GDM1 (cell line): Measurements from ENCODE around the gene ARCN1.

Experiments used
- DNase-seq: peaks from one replicate; lab custom pipeline; 2025; lab: John Stamatoyannopoulos, UW

ARCN1 gene

DNA sequence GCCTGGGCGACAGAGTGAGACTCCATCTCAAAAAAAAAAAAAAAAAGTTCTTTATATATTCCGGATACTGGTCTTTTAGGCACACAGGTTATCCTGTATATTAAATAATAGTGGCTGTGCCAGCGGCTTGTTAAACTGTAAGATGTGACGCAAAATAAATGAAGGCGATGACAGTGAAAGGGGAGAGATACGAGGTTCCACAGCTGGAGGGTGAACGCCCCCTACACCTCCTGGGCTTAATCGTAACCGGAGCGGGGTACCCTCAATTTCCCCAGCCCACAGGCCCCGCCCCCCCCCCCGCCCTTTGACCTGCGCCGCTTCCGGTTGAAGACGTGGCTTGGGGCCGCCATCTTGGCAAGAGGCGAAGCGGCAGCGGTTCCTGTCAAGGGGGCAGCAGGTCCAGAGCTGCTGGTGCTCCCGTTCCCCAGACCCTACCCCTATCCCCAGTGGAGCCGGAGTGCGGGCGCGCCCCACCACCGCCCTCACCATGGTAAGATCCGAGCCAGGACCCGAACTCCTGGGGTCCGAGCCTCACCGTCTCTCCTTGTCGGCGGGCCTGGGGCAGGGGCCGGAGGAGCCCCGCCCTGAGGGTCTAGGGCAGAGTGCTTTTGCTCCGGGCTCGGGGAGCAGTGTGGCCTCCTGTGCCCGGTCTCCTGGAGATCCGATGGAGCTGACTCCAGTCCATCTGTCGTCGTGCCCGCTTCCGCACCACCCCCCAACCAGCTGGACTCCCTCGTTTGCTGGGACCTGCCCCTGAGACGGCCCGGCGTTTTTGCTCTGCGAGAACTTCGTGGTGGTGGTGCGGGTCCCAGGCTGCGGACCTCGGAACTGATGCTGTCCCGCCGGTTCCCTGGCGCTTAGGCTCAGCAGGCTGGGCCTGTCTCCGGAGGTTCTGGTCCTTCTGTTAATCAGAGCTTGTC lies at the start of gene ARCN1:
Gene ARCN1 (plus strand): TSS at position 349 of the 920 bp plus-strand sequence. CDS start 139 bp downstream, at position 488.
- DNase-seq, result peak; percentile 64

DNA sequence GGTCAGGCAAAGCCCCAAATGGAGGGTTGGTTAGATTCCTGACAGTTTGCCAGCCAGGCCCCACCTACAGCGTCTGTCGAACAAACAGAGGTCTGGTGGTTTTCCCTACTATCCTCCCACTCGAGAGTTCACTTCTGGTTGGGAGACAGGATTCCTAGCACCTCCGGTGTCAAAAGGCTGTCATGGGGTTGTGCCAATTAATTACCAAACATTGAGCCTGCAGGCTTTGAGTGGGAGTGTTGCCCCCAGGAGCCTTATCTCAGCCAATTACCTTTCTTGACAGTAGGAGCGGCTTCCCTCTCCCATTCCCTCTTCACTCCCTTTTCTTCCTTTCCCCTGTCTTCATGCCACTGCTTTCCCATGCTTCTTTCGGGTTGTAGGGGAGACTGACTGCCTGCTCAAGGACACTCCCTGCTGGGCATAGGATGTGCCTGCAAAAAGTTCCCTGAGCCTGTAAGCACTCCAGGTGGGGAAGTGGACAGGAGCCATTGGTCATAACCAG lies 49.6 kb upstream of the ARCN1 start:
- no peak for DNase-seq

DNA sequence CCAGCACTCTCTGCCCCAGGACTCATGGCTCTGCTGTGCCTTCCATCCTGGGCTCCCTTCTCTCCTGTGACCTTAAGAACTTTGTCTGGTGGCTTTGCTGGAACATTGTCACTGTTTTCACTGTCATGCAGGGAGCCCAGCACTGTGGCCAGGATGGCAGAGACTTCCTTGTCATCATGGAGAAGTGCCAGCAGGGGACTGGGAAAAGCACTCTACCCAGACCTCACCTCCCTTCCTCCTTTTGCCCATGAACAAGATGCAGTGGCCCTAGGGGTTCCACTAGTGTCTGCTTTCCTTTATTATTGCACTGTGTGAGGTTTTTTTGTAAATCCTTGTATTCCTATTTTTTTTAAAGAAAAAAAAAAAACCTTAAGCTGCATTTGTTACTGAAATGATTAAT lies 47.9 kb upstream of the ARCN1 start:
- no peak for DNase-seq

DNA sequence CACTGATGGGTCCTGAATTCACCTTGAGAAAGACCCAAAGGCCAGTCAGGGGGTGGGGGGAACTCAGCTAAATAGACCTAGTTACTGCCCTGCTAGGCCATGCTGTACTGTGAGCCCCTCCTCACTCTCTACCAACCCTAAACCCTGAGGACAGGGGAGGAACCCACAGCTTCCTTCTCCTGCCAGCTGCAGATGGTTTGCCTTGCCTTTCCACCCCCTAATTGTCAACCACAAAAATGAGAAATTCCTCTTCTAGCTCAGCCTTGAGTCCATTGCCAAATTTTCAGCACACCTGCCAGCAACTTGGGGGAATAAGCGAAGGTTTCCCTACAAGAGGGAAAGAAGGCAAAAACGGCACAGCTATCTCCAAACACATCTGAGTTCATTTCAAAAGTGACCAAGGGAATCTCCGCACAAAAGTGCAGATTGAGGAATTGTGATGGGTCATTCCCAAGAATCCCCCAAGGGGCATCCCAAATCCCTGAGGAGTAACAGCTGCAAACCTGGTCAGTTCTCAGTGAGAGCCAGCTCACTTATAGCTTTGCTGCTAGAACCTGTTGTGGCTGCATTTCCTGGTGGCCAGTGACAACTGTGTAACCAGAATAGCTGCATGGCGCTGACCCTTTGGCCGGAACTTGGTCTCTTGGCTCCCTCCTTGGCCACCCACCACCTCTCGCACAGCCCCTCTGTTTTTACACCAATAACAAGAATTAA lies 47.3 kb upstream of the ARCN1 start:
- DNase-seq, result peak; percentile 58

DNA sequence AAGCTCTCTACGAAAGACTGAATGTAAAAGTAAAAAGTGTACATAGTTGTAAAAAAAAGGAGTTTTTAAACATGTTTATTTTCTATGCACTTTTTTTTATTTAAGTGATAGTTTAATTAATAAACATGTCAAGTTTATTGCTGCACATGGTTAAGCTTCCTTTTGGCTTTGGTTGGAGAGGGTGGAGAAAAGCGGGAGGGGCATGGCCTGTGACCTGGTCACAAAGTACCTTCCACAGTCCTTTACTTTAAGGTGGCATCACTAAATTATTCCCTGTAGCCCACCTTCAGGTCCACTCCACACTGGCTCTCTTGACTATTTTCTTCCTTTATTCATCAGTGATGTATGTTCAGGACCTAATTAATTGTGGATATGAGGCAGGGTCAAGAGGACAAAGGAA lies 45.5 kb upstream of the ARCN1 start:
- no peak for DNase-seq

DNA sequence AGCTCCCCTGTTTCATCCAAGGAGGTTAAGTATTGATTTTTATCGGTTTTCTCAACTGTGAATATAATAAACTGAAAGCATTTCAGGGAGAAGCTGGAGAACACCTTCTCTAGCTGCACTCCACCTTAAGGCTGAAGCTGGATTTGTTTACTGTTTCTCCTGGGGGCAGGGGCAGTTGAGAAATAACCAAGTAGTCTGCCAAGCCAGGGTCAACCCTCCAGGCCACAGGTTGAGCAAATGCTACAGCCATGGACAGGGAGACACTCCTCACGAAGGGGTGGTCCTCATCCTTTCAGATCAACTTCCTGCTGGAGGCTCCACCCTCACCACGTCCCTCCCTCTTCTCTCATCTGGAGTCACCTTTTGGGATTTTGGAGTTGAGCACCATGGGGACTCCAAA lies 45.1 kb upstream of the ARCN1 start, which contains the start of gene TTC36:
Gene TTC36 (plus strand): TSS at position 366 of the 400 bp plus-strand sequence. CDS start 21 bp downstream, at position 387.
- DNase-seq, result no peak

DNA sequence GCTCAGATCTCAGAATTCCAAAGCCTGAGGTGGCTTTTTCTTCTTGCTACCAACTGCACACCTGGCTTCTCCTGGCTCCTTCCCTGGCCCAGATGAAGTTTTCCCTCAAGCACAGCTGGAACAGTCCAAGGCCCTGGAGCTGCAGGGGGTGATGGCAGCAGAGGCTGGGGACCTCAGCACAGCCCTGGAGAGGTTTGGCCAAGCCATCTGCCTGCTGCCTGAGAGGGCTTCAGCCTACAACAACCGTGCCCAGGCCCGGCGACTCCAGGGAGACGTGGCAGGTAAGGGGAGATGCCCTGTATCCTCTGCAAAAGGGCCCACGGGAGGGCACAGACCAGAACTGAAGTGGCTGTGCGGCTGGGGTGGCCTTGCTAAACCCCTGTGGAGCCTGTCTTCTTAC lies 43.7 kb upstream of the ARCN1 start:
- no peak for DNase-seq

DNA sequence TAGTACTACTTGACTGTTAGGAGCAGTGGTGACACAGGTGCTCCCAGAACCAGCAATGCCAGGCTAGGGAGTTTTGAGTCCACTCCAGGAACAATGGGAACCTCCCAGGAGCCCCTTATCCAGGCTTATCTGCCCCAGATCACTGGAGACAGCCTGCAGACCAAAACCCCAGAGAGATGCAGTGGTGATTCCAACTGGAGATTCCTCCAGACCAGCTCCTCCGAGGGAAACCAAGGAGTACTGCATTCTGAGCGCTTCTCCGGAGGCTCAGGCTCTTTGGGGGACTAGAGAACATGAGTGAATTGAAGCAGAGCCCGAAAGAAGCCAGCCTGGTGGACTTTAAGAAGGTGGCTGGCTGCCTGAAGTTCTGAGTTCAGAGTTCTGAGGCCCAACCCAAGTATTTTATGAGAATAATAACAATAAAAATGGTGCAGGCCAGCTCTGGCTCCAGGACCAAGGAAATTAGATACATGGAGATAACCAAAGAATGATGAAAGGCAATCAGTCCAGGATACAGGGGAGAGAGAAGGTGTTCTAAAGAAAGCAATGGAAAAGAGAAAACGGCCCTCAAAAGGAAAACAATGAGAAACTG lies 42.5 kb upstream of the ARCN1 start:
- no peak for DNase-seq

DNA sequence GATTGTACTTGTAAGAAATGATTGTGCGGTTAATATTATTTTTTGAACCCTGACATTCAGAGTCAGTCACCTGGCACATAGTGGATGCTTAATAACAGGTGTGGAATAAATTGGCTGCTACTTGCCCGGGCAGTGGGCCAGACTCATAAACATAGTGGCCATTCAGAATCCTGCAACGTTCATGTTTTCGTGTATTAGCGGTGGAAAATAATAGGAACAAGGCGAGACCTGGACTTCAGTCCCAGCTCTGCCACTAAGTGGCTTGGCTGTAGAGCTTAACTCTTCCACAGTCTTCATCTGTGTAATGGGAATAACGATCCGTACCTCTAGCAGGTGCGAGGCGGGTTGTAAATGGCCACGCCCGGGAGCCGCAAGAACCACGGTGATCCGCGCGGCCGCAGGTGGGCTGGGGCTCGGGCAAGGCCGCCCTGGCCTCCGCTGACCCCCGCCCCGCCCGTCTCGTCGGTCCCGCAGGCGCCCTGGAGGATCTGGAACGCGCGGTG lies 42.0 kb upstream of the ARCN1 start:
- DNase-seq, result no peak

DNA sequence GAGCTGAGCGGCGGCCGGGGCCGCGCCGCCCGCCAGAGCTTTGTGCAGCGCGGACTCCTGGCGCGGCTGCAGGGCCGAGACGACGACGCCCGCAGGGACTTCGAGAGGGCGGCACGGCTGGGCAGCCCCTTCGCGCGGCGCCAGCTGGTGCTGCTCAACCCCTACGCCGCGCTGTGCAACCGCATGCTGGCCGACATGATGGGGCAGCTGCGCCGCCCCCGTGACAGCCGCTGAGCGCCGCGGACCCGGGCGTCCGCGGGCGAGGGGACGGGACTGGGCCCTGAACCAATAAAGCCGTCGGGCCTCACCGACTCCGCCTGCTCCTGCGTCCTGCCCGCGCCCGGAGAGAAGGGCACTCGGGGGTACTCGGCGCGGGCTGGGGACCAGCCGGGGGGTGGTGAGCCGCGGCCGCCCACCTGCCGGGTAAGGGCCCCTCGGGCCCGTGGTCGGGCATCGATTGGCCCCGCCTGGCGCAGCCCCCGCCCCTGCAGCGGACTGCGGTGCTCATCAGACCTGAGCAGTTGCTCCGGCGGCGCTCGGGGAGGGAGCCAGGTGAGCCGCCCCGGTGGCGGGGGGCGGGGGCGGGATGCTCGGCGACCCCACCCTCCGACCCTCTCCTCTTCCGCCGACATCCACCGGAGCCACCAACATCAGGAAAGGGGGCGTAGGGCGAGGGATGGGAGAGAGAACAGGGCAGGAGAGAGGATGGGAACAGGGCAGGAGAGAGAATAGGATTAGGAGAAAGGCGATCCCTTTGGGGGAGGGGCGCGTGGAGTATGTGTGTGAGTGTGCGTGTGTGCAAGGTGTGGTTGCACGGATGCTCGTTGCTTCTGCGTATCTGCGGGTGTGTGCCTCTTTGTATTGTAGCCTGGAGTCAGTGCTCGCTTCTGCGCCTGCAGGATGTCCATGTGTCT lies 41.3 kb upstream of the ARCN1 start, which contains the start of gene TMEM25:
Gene TMEM25 (plus strand): TSS at position 510 of the 914 bp plus-strand sequence. CDS start 610 bp downstream, outside the sequence.
- peak; percentile 19 for DNase-seq

DNA sequence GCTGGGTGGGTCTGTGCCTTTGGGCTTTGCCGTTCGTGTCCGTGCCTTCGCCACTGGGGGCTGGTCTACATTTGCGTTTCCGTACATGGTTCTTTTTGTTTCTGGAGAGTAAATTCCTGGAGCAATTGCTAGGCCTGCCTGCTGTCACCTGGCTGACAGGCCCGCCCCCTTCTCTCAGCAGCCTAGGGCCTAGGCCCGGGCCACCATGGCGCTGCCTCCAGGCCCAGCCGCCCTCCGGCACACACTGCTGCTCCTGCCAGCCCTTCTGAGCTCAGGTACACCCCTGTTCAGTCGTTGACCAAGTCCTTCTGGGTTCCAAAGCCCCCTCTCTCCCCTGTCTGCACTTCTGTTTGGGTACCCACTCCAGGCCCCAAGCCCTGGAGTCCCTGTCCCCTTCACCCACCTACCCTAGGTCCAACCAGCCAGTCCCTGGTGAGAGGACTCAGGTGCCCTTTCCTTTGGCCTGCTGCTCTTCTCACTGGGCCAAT lies 40.6 kb upstream of the ARCN1 start:
- DNase-seq, result no peak

DNA sequence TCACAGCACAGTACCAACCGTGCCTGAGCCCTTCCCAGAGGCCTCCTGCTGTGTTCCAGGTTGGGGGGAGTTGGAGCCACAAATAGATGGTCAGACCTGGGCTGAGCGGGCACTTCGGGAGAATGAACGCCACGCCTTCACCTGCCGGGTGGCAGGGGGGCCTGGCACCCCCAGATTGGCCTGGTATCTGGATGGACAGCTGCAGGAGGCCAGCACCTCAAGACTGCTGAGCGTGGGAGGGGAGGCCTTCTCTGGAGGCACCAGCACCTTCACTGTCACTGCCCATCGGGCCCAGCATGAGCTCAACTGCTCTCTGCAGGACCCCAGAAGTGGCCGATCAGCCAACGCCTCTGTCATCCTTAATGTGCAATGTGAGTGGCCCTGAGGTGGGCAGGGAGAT lies 40.1 kb upstream of the ARCN1 start:
- DNase-seq, result no peak

DNA sequence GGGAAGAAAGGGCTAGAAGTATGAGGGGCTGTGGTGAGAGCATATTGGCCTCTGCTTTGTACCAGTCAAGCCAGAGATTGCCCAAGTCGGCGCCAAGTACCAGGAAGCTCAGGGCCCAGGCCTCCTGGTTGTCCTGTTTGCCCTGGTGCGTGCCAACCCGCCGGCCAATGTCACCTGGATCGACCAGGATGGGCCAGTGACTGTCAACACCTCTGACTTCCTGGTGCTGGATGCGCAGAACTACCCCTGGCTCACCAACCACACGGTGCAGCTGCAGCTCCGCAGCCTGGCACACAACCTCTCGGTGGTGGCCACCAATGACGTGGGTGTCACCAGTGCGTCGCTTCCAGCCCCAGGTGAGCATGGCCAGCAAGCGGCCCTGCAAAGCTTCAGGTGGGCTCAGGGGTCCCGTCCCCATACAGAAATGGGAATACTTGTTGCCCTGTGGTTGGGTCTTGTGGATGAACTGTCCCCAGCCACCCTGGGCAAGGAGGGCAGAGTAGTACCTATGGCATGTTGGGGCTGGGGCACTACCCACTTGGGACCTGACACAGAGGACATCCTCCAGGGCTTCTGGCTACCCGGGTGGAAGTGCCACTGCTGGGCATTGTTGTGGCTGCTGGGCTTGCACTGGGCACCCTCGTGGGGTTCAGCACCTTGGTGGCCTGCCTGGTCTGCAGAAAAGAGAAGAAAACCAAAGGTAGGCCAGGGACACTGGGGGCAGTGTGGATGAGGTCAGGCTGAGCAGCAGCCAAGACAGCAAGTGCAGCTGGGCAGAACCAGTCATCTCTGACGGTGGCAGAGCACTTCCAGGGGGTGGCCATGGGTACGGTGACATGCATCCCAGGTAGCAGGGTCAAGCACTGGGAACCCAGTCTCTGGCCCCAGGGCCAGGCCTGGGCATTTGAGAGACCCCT lies 39.1 kb upstream of the ARCN1 start:
- DNase-seq, result no peak

DNA sequence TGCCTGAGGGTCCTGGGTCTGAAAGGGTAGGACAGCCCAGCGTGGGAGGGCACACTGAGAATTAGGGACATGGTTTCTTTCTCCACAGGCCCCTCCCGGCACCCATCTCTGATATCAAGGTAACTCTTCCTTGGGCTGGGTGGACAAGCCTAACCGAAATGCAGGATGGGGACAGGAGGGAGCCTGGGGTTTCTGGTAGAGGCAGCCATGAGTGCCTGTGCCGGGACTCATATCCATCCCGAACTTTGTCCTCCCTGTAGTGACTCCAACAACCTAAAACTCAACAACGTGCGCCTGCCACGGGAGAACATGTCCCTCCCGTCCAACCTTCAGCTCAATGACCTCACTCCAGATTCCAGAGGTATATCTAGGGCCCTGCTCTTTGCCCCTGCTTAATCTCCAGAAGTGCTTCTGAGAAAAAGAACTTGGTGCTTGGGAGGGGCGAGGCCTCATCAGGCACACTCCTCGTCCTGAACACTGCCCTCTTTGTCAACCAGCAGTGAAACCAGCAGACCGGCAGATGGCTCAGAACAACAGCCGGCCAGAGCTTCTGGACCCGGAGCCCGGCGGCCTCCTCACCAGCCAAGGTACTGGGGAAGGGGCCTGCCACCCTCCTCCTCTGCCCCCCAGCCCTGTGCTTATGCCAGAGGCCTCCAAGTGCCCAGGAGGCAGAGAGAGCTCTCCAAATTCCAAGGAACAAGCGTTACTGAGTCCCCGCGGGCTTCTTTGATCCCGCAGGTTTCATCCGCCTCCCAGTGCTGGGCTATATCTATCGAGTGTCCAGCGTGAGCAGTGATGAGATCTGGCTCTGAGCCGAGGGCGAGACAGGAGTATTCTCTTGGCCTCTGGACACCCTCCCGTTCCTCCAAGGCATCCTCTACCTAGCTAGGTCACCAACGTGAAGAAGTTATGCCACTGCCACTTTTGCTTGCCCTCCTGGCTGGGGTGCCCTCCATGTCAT lies 38.2 kb upstream of the ARCN1 start:
- no peak for DNase-seq

DNA sequence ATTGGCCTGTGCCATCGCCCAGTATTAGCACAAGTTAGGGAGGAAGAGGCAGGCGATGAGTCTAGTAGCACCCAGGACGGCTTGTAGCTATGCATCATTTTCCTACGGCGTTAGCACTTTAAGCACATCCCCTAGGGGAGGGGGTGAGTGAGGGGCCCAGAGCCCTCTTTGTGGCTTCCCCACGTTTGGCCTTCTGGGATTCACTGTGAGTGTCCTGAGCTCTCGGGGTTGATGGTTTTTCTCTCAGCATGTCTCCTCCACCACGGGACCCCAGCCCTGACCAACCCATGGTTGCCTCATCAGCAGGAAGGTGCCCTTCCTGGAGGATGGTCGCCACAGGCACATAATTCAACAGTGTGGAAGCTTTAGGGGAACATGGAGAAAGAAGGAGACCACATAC lies 36.9 kb upstream of the ARCN1 start:
- DNase-seq, result no peak

DNA sequence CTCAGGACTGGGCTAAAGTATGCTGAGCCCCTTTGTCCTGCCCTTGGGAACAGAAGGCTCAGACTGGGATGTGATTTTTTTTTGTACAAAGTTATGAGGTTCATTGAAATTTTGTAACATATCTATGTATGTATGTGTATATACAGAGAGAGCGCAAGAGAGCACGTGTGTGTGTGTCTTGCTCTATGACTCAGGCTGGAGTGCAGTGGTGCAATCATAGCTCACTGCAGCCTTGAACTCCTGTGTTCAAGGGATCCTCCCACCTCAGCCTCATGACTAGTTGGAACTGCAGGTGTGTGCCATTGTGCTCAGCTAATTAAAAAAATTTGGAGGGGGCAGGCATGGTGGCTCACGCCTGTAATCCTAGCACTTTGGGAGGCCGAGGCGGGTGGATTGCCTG lies 35.5 kb upstream of the ARCN1 start:
- no peak for DNase-seq

DNA sequence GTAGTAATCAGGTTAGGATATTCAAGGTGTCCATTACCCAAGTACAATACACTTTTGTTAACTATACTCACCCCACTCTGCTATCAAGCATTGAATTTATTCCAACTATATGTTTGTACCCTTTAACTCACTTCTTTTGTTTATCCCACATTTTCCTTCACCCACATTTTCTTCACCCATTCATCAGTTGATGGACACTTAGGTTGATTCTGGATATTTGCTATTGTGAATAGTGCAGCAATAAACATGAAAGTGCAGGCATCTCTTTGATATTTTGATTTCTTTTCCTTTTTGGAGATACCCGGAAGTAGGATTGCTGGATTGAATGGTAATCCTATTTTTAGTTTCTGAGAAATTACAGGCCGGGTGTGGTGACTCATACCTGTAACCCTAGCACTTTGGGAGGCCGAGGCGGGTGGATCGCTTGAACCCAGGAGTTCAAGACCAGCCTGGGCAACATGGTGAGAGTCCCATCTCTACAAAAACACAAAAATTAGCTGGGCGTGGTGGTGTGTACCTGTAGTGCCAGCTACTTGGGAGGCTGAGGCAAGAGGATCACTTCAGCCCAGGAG lies 34.7 kb upstream of the ARCN1 start:
- DNase-seq, result no peak

DNA sequence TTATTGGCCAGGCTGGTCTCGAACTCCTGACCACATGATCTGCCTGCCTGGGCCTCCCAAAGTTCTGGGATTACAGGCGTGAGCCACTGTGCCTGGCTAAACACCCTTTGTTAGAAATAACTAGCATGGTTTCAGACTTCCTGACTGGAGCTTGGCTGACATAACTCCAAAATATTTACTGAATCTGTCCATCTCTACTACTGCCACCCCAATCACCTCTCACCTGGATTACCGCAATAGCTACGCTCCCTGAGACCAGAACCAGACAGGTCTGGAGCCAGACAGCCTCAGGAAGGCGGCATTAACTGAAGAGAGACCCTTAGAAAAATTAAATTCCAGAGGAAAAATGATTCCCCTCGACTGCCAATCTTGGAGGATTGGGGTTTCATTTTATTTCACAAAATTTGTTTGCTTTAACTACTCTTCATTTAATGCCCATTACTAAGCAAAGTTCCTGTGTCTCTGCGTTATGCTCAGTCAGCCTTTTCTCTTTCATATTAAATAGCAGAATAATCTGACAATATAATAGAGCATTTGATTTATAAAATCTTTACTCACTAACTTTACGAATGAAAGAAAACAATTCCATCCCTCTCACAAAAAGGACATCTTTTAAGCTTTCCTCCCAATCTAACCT lies 28.1 kb upstream of the ARCN1 start:
- DNase-seq, result no peak
